A673 (cell line): ENCODE data around the gene SHC3. TPM values are rescaled to one million over a fixed set of nuclear protein-coding genes. Genes with fewer than 3 reads are reported as not detected.

Source experiments
- BruUV-seq: library from RNA; stranded (reverse); fragments of 400-500 nt; replicated peaks from 2 replicates; lab custom pipeline; 2021; lab: Mats Ljungman, UMichigan
- CTCF ChIA-PET: fragments of 300-600 bp; sonication (Branson Sonifier 250); formaldehyde crosslinking; loops from one replicate; lab custom pipeline; 2022; ENCODE audit warnings: antibody characterized with exemption; lab: Charles Lee
- POLR2A ChIA-PET: fragments of 300-600 bp; sonication (Branson Sonifier 250); formaldehyde crosslinking; loops from one replicate; lab custom pipeline; 2022; ENCODE audit warnings: antibody characterized with exemption; ENCODE audit not compliant: low non-redundant PET; lab: Charles Lee
- DNase-seq: peaks from one replicate; pipeline ENCODE4 v3.0.0-alpha.2; 2015; ENCODE audit warnings: low spot score
- H3K27ac ChIP-seq: fragments of 200-600 bp; sonication (generic); 2 replicates; pipeline ENCODE4 v1.5.1; 2016; ENCODE audit warnings: mixed run types, low read depth, mild to moderate bottlenecking, mixed read lengths, antibody characterized with exemption, low read length; ENCODE audit not compliant: poor library complexity, severe bottlenecking
- H3K27me3 ChIP-seq: fragments of 200-600 bp; sonication (generic); replicated peaks from 2 replicates; pipeline ENCODE4 v1.6.1; 2017; ENCODE audit warnings: mixed run types, low read depth, mild to moderate bottlenecking, mixed read lengths, antibody characterized with exemption, low read length; ENCODE audit not compliant: insufficient read depth, poor library complexity
- H3K36me3 ChIP-seq: fragments of 200-600 bp; sonication (generic); 2 replicates; pipeline ENCODE4 v1.6.1; 2016; ENCODE audit warnings: mixed run types, mild to moderate bottlenecking, mixed read lengths, antibody characterized with exemption, low read length; ENCODE audit not compliant: insufficient read depth, poor library complexity, severe bottlenecking
- H3K4me1 ChIP-seq: fragments of 200-600 bp; sonication (generic); 2 replicates; pipeline ENCODE4 v1.6.1; 2017; ENCODE audit warnings: mixed run types, mild to moderate bottlenecking, mixed read lengths, antibody characterized with exemption, low read length; ENCODE audit not compliant: insufficient read depth, poor library complexity, severe bottlenecking
- H3K4me3 ChIP-seq: fragments of 200-600 bp; sonication (generic); 2 replicates; pipeline ENCODE4 v1.5.1; 2016; ENCODE audit warnings: low read depth, mixed run types, mild to moderate bottlenecking, mixed read lengths, low read length; ENCODE audit not compliant: poor library complexity, severe bottlenecking
- H3K9me3 ChIP-seq: fragments of 200-600 bp; sonication (generic); 2 replicates; pipeline ENCODE4 v1.6.1; 2016; ENCODE audit warnings: mixed run types, low read depth, mild to moderate bottlenecking, mixed read lengths, antibody characterized with exemption, low read length; ENCODE audit not compliant: poor library complexity, severe bottlenecking
- CTCF ChIP-seq: fragments of 300-800, 200-600 bp; sonication (generic); conservative IDR thresholded peaks from 2 replicates; pipeline ENCODE4 v1.5.1; 2017; ENCODE audit warnings: low read depth, mild to moderate bottlenecking, antibody characterized with exemption, low read length, moderate library complexity, mixed read lengths
- EZH2 ChIP-seq: fragments of 200-600 bp; sonication (generic); IDR thresholded peaks from 2 replicates; pipeline ENCODE4 v1.6.1; 2017; ENCODE audit warnings: borderline replicate concordance, low read depth, mild to moderate bottlenecking, mixed read lengths, antibody characterized with exemption, low read length; ENCODE audit not compliant: poor library complexity, severe bottlenecking
- intact Hi-C: fragments of 100-400 bp; cut with micrococcal nuclease; formaldehyde crosslinking; loops from one replicate; pipeline ENCODE4 v1.10.0; 2022; ENCODE audit not compliant: unreplicated experiment
- total RNA-seq: library from RNA; stranded (reverse); gene quantifications from 2 replicates; pipeline ENCODE4 v1.2.3, GENCODE V29; 2021

SHC3 gene
- total RNA-seq, 1 experiment from 2014 or later = 6.6 TPM

GRCh38 chr9:89010056-89010455 is 168.6 kb downstream of the SHC3 start:
- Histone ChIP-seq H3K27ac (no peak overlapping the region), H3K36me3 (no peaks in the 10 kb centered on the region), H3K27me3 (no peaks in the 10 kb centered on the region), H3K4me1 (peaks cover 43% of the 10 kb centered on the region), H3K4me3 (no peak overlapping the region), H3K9me3 (no peaks in the 10 kb centered on the region)
- TF ChIP-seq CTCF = no peak
- DNase-seq = no peak
- CTCF ChIA-PET = interaction anchor here (1.2 to 1.4 kb wide), 2 partner anchors 9 to 349 kb away, joined by 3 to 5 read pairs; no protein-coding TSS in a partner anchor
- POLR2A ChIA-PET = no interaction called here
- intact Hi-C loops = loop anchor here (10.0 kb wide), 1 partner anchor 65 kb away; no protein-coding TSS in a partner anchor
- BruUV-seq = no TSS peak

GRCh38 chr9:89009546-89009840 is 169.1 kb downstream of the SHC3 start:
- intact Hi-C loops = loop anchor here (5.0 to 10.0 kb wide), 4 partner anchors 165 to 1042 kb away; partner anchors contain the start of gene SHC3
- ChIA-PET CTCF (interaction anchor here (1.3 to 1.4 kb wide), 2 partner anchors 9 to 269 kb away, joined by 3 to 5 read pairs; no protein-coding TSS in a partner anchor), POLR2A (no interaction called here)
- no TSS peak for BruUV-seq
- no peaks in the 10 kb centered on the region for H3K27me3 ChIP-seq
- H3K4me3 ChIP-seq = no peak overlapping the region
- no peak overlapping the region for H3K27ac ChIP-seq
- H3K9me3 ChIP-seq = no peaks in the 10 kb centered on the region
- no peaks in the 10 kb centered on the region for H3K36me3 ChIP-seq
- H3K4me1 ChIP-seq = peaks cover 43% of the 10 kb centered on the region
- TF ChIP-seq CTCF (no peak), EZH2 (no peak)
- DNase-seq = no peak

GRCh38 chr9:89008744-89009545 is 169.7 kb downstream of the SHC3 start:
- Histone ChIP-seq H3K9me3 (no peaks in the 10 kb centered on the region), H3K27ac (peak overlapping the region; percentile 33), H3K27me3 (no peaks in the 10 kb centered on the region), H3K36me3 (no peaks in the 10 kb centered on the region), H3K4me3 (no peak overlapping the region), H3K4me1 (peaks cover 43% of the 10 kb centered on the region)
- BruUV-seq = no TSS peak
- ChIA-PET CTCF (interaction anchor here (1.3 to 1.4 kb wide), 2 partner anchors 8 to 270 kb away, joined by 3 to 5 read pairs; no protein-coding TSS in a partner anchor), POLR2A (interaction anchor here (0.6 kb wide), 1 partner anchor 10 kb away, joined by 6 read pairs; no protein-coding TSS in a partner anchor)
- DNase-seq = peak; percentile 77
- peak; percentile 54 for TF ChIP-seq CTCF
- TF ChIP-seq EZH2 = no peak
- intact Hi-C loops = loop anchor here (5.0 to 10.0 kb wide), 4 partner anchors 166 to 1042 kb away; partner anchors contain the start of gene SHC3
